ENCODE measurements around the gene SLC38A7. TPM values are rescaled to one million over a fixed set of nuclear protein-coding genes. Genes with fewer than 3 reads are reported as not detected.
A peak's percentile ranks its signal among the peaks of the same experiment; 100 is the strongest.

Gene SLC38A7
- total and polyA plus RNA-seq, 2 of the 13 experiments (the other 11 are each of a cell fraction or from before 2014, with no cell fraction given) = 13.2 to 14.1 TPM

DNA sequence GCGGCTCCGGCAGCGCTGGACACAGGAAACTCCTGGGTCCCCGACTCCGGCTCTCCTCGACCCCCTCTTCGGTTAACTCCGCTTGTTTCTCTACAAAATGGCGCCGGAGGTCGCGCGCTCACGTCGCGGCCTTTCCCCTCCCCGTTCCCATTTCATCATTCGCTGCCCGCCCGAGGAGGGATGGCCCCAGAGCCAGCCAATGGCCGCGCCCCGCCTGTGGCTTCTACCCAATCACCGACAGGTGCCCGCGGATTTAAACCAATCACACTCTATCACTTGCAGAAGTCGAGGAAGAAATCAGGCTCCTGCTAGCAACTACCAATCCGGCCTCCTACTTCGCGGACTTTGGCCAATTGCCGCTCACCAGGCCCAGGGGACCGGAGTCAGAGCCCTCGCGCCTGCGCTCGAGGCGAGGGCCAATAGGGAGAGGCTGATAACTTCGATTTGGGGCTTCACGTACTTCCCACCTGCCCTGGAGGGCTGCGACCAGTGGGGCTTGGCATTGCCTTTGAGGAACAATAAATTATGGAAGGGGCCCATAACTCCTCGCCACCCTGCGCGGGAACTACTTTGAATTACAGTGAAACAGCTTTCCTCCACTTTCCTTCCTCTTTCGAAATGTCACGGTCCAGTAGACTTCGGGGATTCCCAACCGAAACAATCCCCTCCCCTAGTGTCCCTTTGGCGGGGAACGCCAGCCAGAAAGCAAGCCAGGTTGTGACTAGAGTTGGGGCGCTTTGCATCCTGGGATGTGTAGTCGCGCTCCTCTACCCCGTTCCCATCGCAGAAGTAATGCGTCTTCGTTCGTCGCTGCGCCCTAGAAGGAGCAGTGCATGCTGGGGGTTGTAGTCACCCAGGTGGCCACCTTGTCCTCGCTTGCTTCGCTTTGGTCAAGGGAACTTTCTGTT is 54.6 kb downstream of the SLC38A7 start, which contains the start of gene CNOT1 (continued):
- TF ChIP-seq, protein P1, sequence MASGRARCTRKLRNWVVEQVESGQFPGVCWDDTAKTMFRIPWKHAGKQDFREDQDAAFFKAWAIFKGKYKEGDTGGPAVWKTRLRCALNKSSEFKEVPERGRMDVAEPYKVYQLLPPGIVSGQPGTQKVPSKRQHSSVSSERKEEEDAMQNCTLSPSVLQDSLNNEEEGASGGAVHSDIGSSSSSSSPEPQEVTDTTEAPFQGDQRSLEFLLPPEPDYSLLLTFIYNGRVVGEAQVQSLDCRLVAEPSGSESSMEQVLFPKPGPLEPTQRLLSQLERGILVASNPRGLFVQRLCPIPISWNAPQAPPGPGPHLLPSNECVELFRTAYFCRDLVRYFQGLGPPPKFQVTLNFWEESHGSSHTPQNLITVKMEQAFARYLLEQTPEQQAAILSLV (CRISPR knock-in tag; IDR thresholded peaks at IDR 0.05; ENCODE audit: borderline replicate concordance) = peak; percentile 94
- peak; percentile 50; the same call in 1 of the 2 replicates for TF ChIP-seq ZNF33A (CRISPR knock-in tag; IDR thresholded peaks at IDR 0.05; ENCODE audit: borderline replicate concordance)
- peak; percentile 31 for TF ChIP-seq BORCS8-MEF2B (CRISPR knock-in tag; IDR thresholded peaks at IDR 0.05)
- peak; percentile 52; the same call in 1 of the 2 replicates for TF ChIP-seq JUN (CRISPR knock-in tag; IDR thresholded peaks at IDR 0.05)
- TF ChIP-seq ZNF567 (CRISPR knock-in tag; IDR thresholded peaks at IDR 0.05; ENCODE audit: borderline replicate concordance) = no peak
- TF ChIP-seq, protein P2, sequence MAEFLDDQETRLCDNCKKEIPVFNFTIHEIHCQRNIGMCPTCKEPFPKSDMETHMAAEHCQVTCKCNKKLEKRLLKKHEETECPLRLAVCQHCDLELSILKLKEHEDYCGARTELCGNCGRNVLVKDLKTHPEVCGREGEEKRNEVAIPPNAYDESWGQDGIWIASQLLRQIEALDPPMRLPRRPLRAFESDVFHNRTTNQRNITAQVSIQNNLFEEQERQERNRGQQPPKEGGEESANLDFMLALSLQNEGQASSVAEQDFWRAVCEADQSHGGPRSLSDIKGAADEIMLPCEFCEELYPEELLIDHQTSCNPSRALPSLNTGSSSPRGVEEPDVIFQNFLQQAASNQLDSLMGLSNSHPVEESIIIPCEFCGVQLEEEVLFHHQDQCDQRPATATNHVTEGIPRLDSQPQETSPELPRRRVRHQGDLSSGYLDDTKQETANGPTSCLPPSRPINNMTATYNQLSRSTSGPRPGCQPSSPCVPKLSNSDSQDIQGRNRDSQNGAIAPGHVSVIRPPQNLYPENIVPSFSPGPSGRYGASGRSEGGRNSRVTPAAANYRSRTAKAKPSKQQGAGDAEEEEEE (CRISPR knock-in tag; IDR thresholded peaks at IDR 0.05; ENCODE audit: borderline replicate concordance) = 0 out of 2 replicates have a peak, but pooled peaks have one; percentile 70
- no peak for TF ChIP-seq HMG20A (CRISPR knock-in tag; IDR thresholded peaks at IDR 0.05; ENCODE audit: borderline replicate concordance)
- TF ChIP-seq DNMT3B (CRISPR knock-in tag; conservative IDR thresholded peaks at IDR 0.05) = peak; percentile 60
- TF ChIP-seq RARG (CRISPR knock-in tag; IDR thresholded peaks at IDR 0.05; ENCODE audit: low read depth) = no peak
- TF ChIP-seq, protein P3, sequence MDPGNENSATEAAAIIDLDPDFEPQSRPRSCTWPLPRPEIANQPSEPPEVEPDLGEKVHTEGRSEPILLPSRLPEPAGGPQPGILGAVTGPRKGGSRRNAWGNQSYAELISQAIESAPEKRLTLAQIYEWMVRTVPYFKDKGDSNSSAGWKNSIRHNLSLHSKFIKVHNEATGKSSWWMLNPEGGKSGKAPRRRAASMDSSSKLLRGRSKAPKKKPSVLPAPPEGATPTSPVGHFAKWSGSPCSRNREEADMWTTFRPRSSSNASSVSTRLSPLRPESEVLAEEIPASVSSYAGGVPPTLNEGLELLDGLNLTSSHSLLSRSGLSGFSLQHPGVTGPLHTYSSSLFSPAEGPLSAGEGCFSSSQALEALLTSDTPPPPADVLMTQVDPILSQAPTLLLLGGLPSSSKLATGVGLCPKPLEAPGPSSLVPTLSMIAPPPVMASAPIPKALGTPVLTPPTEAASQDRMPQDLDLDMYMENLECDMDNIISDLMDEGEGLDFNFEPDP (CRISPR knock-in tag; conservative IDR thresholded peaks at IDR 0.05) = no peak
- TF ChIP-seq, protein P4, sequence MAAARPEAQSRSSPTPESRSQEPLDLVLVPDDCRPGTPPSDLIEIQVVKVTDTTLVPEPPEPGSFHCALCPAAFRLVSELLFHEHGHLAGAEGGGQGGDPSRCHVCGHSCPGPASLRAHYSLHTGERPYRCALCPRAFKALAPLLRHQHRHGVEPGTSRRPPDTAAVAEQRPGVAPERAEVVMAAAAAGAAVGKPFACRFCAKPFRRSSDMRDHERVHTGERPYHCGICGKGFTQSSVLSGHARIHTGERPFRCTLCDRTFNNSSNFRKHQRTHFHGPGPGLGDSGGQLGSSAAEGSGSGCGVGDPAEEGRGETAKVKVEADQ (CRISPR knock-in tag; IDR thresholded peaks at IDR 0.05; ENCODE audit: borderline replicate concordance) = peak; percentile 48; the same call in 1 of the 2 replicates
- TF ChIP-seq ZNF572 (CRISPR knock-in tag; IDR thresholded peaks at IDR 0.05) = peak; percentile 18; the same call in 1 of the 2 replicates
- peak; percentile 79 for TF ChIP-seq ELF1 (CRISPR knock-in tag; IDR thresholded peaks at IDR 0.05)
- TF ChIP-seq, protein P5, sequence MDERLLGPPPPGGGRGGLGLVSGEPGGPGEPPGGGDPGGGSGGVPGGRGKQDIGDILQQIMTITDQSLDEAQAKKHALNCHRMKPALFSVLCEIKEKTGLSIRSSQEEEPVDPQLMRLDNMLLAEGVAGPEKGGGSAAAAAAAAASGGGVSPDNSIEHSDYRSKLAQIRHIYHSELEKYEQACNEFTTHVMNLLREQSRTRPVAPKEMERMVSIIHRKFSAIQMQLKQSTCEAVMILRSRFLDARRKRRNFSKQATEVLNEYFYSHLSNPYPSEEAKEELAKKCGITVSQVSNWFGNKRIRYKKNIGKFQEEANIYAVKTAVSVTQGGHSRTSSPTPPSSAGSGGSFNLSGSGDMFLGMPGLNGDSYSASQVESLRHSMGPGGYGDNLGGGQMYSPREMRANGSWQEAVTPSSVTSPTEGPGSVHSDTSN (CRISPR knock-in tag; IDR thresholded peaks at IDR 0.05) = no peak
- TF ChIP-seq ZNF207 (IDR thresholded peaks at IDR 0.05; ENCODE audit: borderline replicate concordance) = no peak
- TF ChIP-seq, protein P6, sequence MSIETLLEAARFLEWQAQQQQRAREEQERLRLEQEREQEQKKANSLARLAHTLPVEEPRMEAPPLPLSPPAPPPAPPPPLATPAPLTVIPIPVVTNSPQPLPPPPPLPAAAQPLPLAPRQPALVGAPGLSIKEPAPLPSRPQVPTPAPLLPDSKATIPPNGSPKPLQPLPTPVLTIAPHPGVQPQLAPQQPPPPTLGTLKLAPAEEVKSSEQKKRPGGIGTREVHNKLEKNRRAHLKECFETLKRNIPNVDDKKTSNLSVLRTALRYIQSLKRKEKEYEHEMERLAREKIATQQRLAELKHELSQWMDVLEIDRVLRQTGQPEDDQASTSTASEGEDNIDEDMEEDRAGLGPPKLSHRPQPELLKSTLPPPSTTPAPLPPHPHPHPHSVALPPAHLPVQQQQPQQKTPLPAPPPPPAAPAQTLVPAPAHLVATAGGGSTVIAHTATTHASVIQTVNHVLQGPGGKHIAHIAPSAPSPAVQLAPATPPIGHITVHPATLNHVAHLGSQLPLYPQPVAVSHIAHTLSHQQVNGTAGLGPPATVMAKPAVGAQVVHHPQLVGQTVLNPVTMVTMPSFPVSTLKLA (IDR thresholded peaks at IDR 0.05) = peak; percentile 25; the same call in 1 of the 2 replicates
- peak; percentile 39; the same call in 1 of the 2 replicates for TF ChIP-seq AKAP8 (CRISPR knock-in tag; IDR thresholded peaks at IDR 0.05)
- TF ChIP-seq ZNF510 (CRISPR knock-in tag; IDR thresholded peaks at IDR 0.05; ENCODE audit: low read depth) = peak; percentile 85; the same call in 1 of the 2 replicates
- TF ChIP-seq ZNF235 (CRISPR knock-in tag; IDR thresholded peaks at IDR 0.05; ENCODE audit: borderline replicate concordance) = no peak
- TF ChIP-seq ZNF83 (CRISPR knock-in tag; IDR thresholded peaks at IDR 0.05; ENCODE audit: borderline replicate concordance) = 0 out of 2 replicates have a peak, but pooled peaks have one; percentile 77
- TF ChIP-seq RXRA (CRISPR knock-in tag; IDR thresholded peaks at IDR 0.05) = peak; percentile 65

Data from HepG2 (cell line).